ENCODE measurements around the gene PEPD. TPM values are rescaled to one million over a fixed set of nuclear protein-coding genes. Genes with fewer than 3 reads are reported as not detected.
A peak's percentile ranks its signal among the peaks of the same experiment; 100 is the strongest.

The PEPD gene
- total RNA-seq, 5 donors from 2014 or later (not counting 1 experiment from before 2014, with no cell fraction given), result 23.5 to 38.8 (median 31.8) TPM

DNA sequence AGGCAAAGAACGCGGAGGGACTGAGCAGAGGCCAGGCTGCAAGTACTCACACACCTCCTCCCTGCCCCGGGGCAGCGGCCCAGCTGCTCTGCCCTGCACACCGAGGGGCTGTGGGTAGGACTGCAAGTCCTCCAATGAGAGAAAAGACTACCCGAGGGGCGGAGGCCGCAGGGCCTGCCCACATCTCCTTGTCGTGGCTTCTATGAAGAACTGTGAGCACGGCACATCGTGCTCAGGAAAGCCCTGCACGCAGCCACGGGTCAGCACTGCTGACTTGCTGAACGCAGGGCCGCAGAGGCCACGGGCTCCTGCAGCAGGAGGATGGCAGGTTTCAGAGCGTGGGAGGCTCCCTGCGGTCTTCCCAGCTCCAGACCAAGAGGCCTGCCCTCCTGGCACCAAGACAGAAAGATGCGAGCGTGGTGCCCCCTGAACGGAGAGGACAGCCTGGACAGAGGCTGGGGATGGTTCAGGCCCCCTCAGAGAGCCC is 110.6 kb downstream of the PEPD start:
- ATAC-seq (replicated peaks in 1 of 4) (no peak), DNase-seq (no peak)
- Mint-ChIP-seq H3K27ac (no peak overlapping the region), H3K9me3 (no peaks in the 10 kb centered on the region), H3K4me3 (no peak overlapping the region), H3K27me3 (no peaks in the 10 kb centered on the region), H3K4me1 (no peaks in the 10 kb centered on the region), H3K36me3 (no peaks in the 10 kb centered on the region)
- Histone ChIP-seq H3K27ac (ENCODE audit: low read length) (no peak overlapping the region), H3K4me3 (ENCODE audit: control insufficient read depth in 1 of 2, extremely low read depth in 1 of 2, low read length in 1 of 2) (no peak overlapping the region), H3K9me3 (no peaks in the 10 kb centered on the region), H3K27me3 (replicated peaks in 1 of 2; ENCODE audit: control insufficient read depth in 2 of 2, extremely low read depth in 1 of 2, insufficient read depth in 2 of 2, low read length in 1 of 2) (no peaks in the 10 kb centered on the region), H3K36me3 (ENCODE audit: control insufficient read depth in 2 of 2, extremely low read depth in 1 of 2, insufficient read depth in 1 of 2, low read length in 1 of 2) (peaks cover 0 to 7% of the 10 kb centered on the region in 2 donors), H3K4me1 (ENCODE audit: control insufficient read depth in 1 of 2, extremely low read depth in 1 of 2, insufficient read depth in 2 of 2, low read length in 2 of 2) (peaks cover 0 to 6% of the 10 kb centered on the region in 2 experiments)
- ChIA-PET POLR2A (no interaction called here), CTCF (no interaction called here)
- WGBS (ENCODE audit: insufficient coverage), result 89% methylated on average over 21 of the region's 21 CpGs

DNA sequence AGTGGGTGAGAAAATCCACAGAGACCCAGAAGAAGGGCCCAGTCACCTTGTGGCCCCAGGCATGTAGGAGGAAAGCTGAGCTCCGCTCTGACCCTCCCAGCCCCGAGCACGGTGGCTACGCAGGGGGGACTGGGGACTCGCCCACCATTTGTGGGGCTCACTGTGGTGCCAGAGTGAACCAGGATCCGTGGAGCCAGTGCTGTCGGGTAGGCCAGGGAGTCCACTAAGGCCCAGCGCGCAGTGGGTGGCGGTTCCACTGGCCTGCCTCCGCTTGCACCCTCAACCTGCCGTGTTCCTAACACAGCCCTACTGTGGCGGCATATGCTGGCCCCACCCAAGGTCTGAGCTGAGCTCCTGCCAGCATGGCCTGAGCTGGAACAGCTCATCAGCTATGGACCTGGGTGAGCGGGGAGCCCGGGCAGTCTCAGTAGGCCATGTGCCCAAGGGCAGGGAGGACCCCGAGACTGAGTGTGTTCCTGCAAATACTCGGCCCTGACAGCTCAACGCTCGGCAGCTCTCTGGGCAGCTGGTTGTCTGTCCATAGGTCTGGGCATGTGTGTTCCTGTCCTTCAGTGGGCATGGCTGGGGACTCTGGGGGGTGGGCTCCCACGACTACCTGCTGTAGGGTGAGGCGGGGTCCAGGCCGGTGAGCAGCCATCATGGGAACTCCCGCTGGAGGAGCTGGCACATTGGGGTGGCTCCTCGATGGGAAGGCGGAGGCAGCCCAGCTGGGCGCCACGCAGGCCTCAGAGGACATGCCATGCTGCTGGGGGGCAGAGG is 111.5 kb downstream of the PEPD start:
- Mint-ChIP-seq H3K9me3 (no peaks in the 10 kb centered on the region), H3K27me3 (no peaks in the 10 kb centered on the region), H3K4me3 (no peak overlapping the region), H3K4me1 (no peaks in the 10 kb centered on the region), H3K27ac (no peak overlapping the region), H3K36me3 (no peaks in the 10 kb centered on the region)
- ChIA-PET CTCF (interaction anchor here in 1 of 2 donors (0.6 to 1.2 kb wide), 2 partner anchors 174 to 179 kb away, joined by 4 read pairs; no protein-coding TSS in a partner anchor), POLR2A (no interaction called here)
- H3K27me3 ChIP-seq (replicated peaks in 1 of 2; ENCODE audit: control insufficient read depth in 2 of 2, extremely low read depth in 1 of 2, insufficient read depth in 2 of 2, low read length in 1 of 2), result no peaks in the 10 kb centered on the region
- no peak overlapping the region for H3K27ac ChIP-seq (ENCODE audit: low read length)
- H3K4me1 ChIP-seq (ENCODE audit: control insufficient read depth in 1 of 2, extremely low read depth in 1 of 2, insufficient read depth in 2 of 2, low read length in 2 of 2), result peaks cover 0 to 6% of the 10 kb centered on the region in 2 experiments
- DNase-seq (no peak), ATAC-seq (replicated peaks in 1 of 4) (no peak)
- peaks cover 0 to 7% of the 10 kb centered on the region in 2 donors for H3K36me3 ChIP-seq (ENCODE audit: control insufficient read depth in 2 of 2, extremely low read depth in 1 of 2, insufficient read depth in 1 of 2, low read length in 1 of 2)
- H3K9me3 ChIP-seq, result no peaks in the 10 kb centered on the region
- 93% methylated on average over 26 of the region's 27 CpGs for WGBS (ENCODE audit: insufficient coverage)
- no peak overlapping the region for H3K4me3 ChIP-seq (ENCODE audit: control insufficient read depth in 1 of 2, extremely low read depth in 1 of 2, low read length in 1 of 2)

DNA sequence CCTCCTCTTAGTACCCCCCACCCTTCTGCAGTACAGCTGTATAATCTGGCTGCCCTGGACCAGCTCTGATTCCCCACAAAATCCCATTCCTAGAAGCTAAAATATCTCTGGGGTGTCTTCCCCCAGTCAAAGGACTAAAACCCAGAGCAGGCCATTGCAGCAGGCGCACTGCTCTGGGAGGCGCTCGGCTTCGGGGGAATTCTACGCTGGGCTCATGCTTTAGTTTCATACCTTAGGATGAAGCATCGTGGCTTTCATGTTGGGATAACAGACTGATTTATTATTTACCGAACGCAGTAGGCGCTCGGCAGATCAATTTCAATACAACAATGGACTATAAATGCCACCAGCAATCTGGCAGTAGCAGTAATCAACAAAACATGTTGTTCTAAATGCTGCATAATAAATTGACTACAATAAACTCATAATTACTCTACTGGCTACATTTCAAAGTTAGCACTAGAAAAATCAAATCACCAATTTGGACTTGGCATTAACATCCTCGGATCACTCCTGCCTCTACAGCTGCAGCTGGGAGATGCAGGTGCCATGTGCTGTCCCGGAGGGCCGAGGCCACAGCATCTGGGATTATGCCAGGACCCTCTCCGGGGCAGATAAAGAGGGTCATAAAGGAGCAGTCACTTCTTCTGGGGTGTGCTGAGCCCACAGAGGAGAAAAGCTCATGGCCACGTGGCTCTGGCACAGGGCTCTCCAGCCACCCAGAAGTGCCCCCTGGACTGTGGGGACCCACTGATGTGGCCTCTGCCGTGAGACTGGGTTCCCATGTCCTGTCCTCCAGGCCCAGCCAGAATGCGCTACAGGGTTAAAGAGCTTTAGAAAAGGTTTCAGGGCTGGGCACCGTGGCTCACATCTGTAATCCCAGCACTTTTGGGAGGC is 112.8 kb downstream of the PEPD start:
- Histone ChIP-seq H3K27me3 (replicated peaks in 1 of 2; ENCODE audit: control insufficient read depth in 2 of 2, extremely low read depth in 1 of 2, insufficient read depth in 2 of 2, low read length in 1 of 2) (no peaks in the 10 kb centered on the region), H3K27ac (ENCODE audit: low read length) (no peak overlapping the region), H3K4me3 (ENCODE audit: control insufficient read depth in 1 of 2, extremely low read depth in 1 of 2, low read length in 1 of 2) (no peak overlapping the region), H3K4me1 (ENCODE audit: control insufficient read depth in 1 of 2, extremely low read depth in 1 of 2, insufficient read depth in 2 of 2, low read length in 2 of 2) (peaks cover 0 to 6% of the 10 kb centered on the region in 2 experiments), H3K9me3 (no peaks in the 10 kb centered on the region), H3K36me3 (ENCODE audit: control insufficient read depth in 2 of 2, extremely low read depth in 1 of 2, insufficient read depth in 1 of 2, low read length in 1 of 2) (peaks cover 0 to 7% of the 10 kb centered on the region in 2 donors)
- ATAC-seq (replicated peaks in 1 of 4) (no peak), DNase-seq (no peak)
- Mint-ChIP-seq H3K4me3 (no peak overlapping the region), H3K36me3 (no peaks in the 10 kb centered on the region), H3K27me3 (no peaks in the 10 kb centered on the region), H3K9me3 (no peaks in the 10 kb centered on the region), H3K4me1 (no peaks in the 10 kb centered on the region), H3K27ac (no peak overlapping the region)
- ChIA-PET CTCF (interaction anchor here (0.7 to 1.2 kb wide), 5 partner anchors 10 to 517 kb away, joined by 3 to 4 read pairs (median 3); no protein-coding TSS in a partner anchor), POLR2A (no interaction called here)
- 97% methylated on average over 14 of the region's 18 CpGs for WGBS (ENCODE audit: insufficient coverage)

DNA sequence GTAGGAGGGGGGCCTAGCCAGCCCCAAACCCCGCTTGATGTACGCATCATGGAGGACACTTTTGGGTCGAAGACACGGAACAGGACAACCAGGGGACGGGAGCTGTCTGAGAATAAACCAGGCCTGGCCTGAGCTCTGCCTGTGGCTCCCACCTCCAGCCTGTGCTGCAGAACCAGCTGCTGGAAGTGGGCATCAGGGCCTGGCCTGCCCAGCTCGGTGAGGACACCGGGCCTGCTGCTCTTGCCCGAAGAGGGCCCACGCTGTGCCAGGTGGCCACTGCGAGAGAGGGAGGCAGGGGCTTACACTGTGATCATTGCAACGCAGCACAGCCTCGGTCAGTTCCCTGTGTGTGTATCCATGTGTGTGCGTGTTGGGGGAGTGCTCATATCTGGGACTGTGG is 113.5 kb downstream of the PEPD start:
- H3K27ac ChIP-seq (ENCODE audit: low read length), result no peak overlapping the region
- no peaks in the 10 kb centered on the region for H3K9me3 ChIP-seq
- Mint-ChIP-seq H3K4me1 (no peaks in the 10 kb centered on the region), H3K4me3 (no peak overlapping the region), H3K27ac (no peak overlapping the region), H3K27me3 (no peaks in the 10 kb centered on the region), H3K36me3 (no peaks in the 10 kb centered on the region), H3K9me3 (no peaks in the 10 kb centered on the region)
- no peak overlapping the region for H3K4me3 ChIP-seq (ENCODE audit: control insufficient read depth in 1 of 2, extremely low read depth in 1 of 2, low read length in 1 of 2)
- ATAC-seq (replicated peaks in 1 of 4) (no peak), DNase-seq (no peak)
- H3K4me1 ChIP-seq (ENCODE audit: control insufficient read depth in 1 of 2, extremely low read depth in 1 of 2, insufficient read depth in 2 of 2, low read length in 2 of 2), result peaks cover 0 to 6% of the 10 kb centered on the region in 2 experiments
- ChIA-PET POLR2A (no interaction called here), CTCF (interaction anchor here (0.9 to 1.1 kb wide), 3 partner anchors 166 to 516 kb away, joined by 3 read pairs; no protein-coding TSS in a partner anchor)
- WGBS (ENCODE audit: insufficient coverage), result 85% methylated on average over 9 of the region's 13 CpGs
- H3K36me3 ChIP-seq (ENCODE audit: control insufficient read depth in 2 of 2, extremely low read depth in 1 of 2, insufficient read depth in 1 of 2, low read length in 1 of 2), result peaks cover 0 to 7% of the 10 kb centered on the region in 2 donors
- H3K27me3 ChIP-seq (replicated peaks in 1 of 2; ENCODE audit: control insufficient read depth in 2 of 2, extremely low read depth in 1 of 2, insufficient read depth in 2 of 2, low read length in 1 of 2), result no peaks in the 10 kb centered on the region

DNA sequence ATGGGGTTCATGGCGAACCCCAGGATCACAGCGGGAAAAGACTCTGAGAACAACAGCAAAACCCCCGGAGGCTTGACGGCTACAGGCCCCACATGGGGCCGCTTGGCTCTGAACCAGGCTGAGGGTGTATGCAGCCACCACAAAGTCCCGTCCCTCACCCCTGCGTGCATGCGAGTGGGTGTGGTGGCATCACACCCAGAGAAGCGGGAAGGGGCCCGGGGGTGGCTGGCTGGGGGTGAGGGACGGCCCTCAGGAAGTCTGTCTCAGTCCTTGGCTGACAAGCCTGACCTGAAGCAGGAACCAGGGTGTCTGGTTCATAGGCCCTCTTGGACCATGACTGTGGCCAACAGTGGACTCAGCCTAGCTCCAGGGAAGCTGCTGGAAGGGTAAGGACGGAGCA is 113.9 kb downstream of the PEPD start:
- H3K4me1 Mint-ChIP-seq, result no peaks in the 10 kb centered on the region
- WGBS (ENCODE audit: insufficient coverage), result 65% methylated on average over 11 of the region's 12 CpGs
- H3K9me3 Mint-ChIP-seq, result no peaks in the 10 kb centered on the region
- DNase-seq, result no peak
- Histone ChIP-seq H3K27me3 (replicated peaks in 1 of 2; ENCODE audit: control insufficient read depth in 2 of 2, extremely low read depth in 1 of 2, insufficient read depth in 2 of 2, low read length in 1 of 2) (no peaks in the 10 kb centered on the region), H3K4me1 (ENCODE audit: control insufficient read depth in 1 of 2, extremely low read depth in 1 of 2, insufficient read depth in 2 of 2, low read length in 2 of 2) (peaks cover 0 to 6% of the 10 kb centered on the region in 2 experiments), H3K27ac (ENCODE audit: low read length) (no peak overlapping the region), H3K36me3 (ENCODE audit: control insufficient read depth in 2 of 2, extremely low read depth in 1 of 2, insufficient read depth in 1 of 2, low read length in 1 of 2) (peaks cover 3 to 7% of the 10 kb centered on the region in 2 donors), H3K9me3 (no peaks in the 10 kb centered on the region), H3K4me3 (ENCODE audit: control insufficient read depth in 1 of 2, extremely low read depth in 1 of 2, low read length in 1 of 2) (no peak overlapping the region)
- no peak overlapping the region for H3K27ac Mint-ChIP-seq
- ChIA-PET CTCF (interaction anchor here (1.1 kb wide), 2 partner anchors 171 to 516 kb away, joined by 3 read pairs; no protein-coding TSS in a partner anchor), POLR2A (no interaction called here)
- no peaks in the 10 kb centered on the region for H3K27me3 Mint-ChIP-seq
- H3K4me3 Mint-ChIP-seq, result no peak overlapping the region
- ATAC-seq (replicated peaks in 1 of 4), result no peak
- H3K36me3 Mint-ChIP-seq, result no peaks in the 10 kb centered on the region

DNA sequence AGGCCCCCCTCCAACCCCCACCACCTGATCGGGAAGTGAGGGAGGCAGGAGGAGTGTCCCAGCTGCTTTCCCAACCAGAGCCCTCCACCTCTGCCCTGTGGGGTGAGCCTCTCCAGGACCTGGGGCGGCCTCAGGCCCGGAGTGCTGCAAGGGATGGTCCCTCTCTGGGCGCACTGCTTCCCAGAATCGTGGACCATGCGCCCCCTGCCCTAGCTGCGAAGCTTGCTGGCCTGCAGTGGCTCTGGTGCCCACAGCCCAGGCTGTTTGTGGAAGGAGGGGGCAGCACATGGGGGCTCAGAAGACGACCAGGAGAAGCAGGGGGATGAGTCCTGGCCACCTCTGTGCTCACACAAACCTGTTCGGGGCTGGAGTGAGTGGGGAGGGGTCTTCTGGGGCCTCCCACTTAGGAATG is 114.4 kb downstream of the PEPD start:
- no peaks in the 10 kb centered on the region for H3K4me1 Mint-ChIP-seq
- POLR2A ChIA-PET, result no interaction called here
- 53% methylated on average over 8 of the region's 9 CpGs for WGBS (ENCODE audit: insufficient coverage)
- ATAC-seq (replicated peaks in 1 of 4), result peak; percentile 10 to 29 (median 14)
- H3K4me3 Mint-ChIP-seq, result no peak overlapping the region
- Histone ChIP-seq H3K27ac (ENCODE audit: low read length) (no peak overlapping the region), H3K4me3 (ENCODE audit: control insufficient read depth in 1 of 2, extremely low read depth in 1 of 2, low read length in 1 of 2) (no peak overlapping the region), H3K36me3 (ENCODE audit: control insufficient read depth in 2 of 2, extremely low read depth in 1 of 2, insufficient read depth in 1 of 2, low read length in 1 of 2) (peaks cover 3 to 7% of the 10 kb centered on the region in 2 donors), H3K9me3 (no peaks in the 10 kb centered on the region), H3K4me1 (ENCODE audit: control insufficient read depth in 1 of 2, extremely low read depth in 1 of 2, insufficient read depth in 2 of 2, low read length in 2 of 2) (peaks cover 0 to 6% of the 10 kb centered on the region in 2 experiments), H3K27me3 (replicated peaks in 1 of 2; ENCODE audit: control insufficient read depth in 2 of 2, extremely low read depth in 1 of 2, insufficient read depth in 2 of 2, low read length in 1 of 2) (no peaks in the 10 kb centered on the region)
- no peaks in the 10 kb centered on the region for H3K9me3 Mint-ChIP-seq
- H3K27ac Mint-ChIP-seq, result no peak overlapping the region
- CTCF ChIA-PET, result interaction anchor here (0.9 to 1.4 kb wide), 5 partner anchors 8 to 171 kb away, joined by 3 to 6 read pairs (median 4); no protein-coding TSS in a partner anchor
- H3K36me3 Mint-ChIP-seq, result no peaks in the 10 kb centered on the region
- H3K27me3 Mint-ChIP-seq, result no peaks in the 10 kb centered on the region
- no peak for DNase-seq

All from T-cell (primary cell).